Prostate gland (tissue), 2 donors: ENCODE results near the gene PTF1A.

Experiments used
- CTCF ChIP-seq, 4 experiments: fragments of 200-600 bp in 2 of 4; fragments of 450-650 bp in 2 of 4; sonication (generic) in 2 of 4; IDR thresholded peaks; 1 replicate in 3 of 4; 2 replicates in 1 of 4; pipeline ENCODE4 v1.5.1; 2016 to 2019; ENCODE audit warnings: antibody characterized with exemption in 4 of 4, mild to moderate bottlenecking in 2 of 4, moderate library complexity in 2 of 4
- POLR2A ChIP-seq: fragments of 450-650 bp; IDR thresholded peaks from one replicate; pipeline ENCODE4 v1.6.1; 2016; ENCODE audit warnings: antibody characterized with exemption, mild to moderate bottlenecking
- POLR2AphosphoS5 ChIP-seq: sonication (generic); formaldehyde crosslinking; IDR thresholded peaks from one replicate; pipeline ENCODE4 v1.6.1; 2017; ENCODE audit warnings: antibody characterized with exemption

GRCh38 chr10:23197416-23197861 lies 5.3 kb downstream of the PTF1A start:
- TF ChIP-seq POLR2AphosphoS5 (no peak), CTCF (IDR thresholded peaks at IDR 0.05) (no peak), POLR2A (no peak)
